ENCODE results near the gene SUPT3H. TPM values are rescaled to one million over a fixed set of nuclear protein-coding genes. Genes with fewer than 3 reads are reported as not detected.

SUPT3H gene
- total RNA-seq, 1 donor: 10.6 TPM

- DNase-seq (ENCODE audit: low read depth): peak; percentile 22
- no peak overlapping the region for H3K4me3 ChIP-seq (ENCODE audit: low read depth, low read length)
- no peak for TF ChIP-seq CTCF (IDR thresholded peaks at IDR 0.05; ENCODE audit: insufficient read depth, low read length)
These were observed 522.9 kb downstream of the SUPT3H start for GRCh38 chr6:44854712-44855443.

GRCh38 chr6:44851176-44851575 lies 526.6 kb downstream of the SUPT3H start:
- TF ChIP-seq CTCF (IDR thresholded peaks at IDR 0.05; ENCODE audit: insufficient read depth, low read length): no peak
- H3K4me3 ChIP-seq (ENCODE audit: low read depth, low read length): no peak overlapping the region
- peak; percentile 55 for DNase-seq (ENCODE audit: low read depth)

- H3K4me3 ChIP-seq (ENCODE audit: low read depth, low read length): no peak overlapping the region
- no peak for TF ChIP-seq CTCF (IDR thresholded peaks at IDR 0.05; ENCODE audit: insufficient read depth, low read length)
- DNase-seq (ENCODE audit: low read depth): no peak
These were observed 527.4 kb downstream of the SUPT3H start for GRCh38 chr6:44850312-44850711.

DNA sequence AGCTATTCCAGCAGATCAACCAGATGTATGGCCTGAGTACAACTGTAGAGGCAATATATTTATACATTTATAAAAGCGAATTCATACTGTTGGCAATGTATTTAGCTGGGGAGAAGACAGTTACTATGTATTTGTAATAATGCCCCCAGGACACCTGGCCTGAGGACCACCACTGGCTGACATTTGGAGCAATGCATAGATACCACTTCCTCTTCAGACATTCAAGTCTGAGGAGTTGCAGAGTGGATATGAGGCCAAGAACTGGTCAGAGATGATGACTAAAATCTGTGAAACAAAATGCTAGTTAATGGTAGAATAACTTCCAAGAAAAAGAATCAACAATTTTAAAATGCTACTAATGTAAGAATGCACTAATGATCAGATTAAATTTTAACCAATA lies 527.9 kb downstream of the SUPT3H start:
- no peak for DNase-seq (ENCODE audit: low read depth)
- no peak overlapping the region for H3K4me3 ChIP-seq (ENCODE audit: low read depth, low read length)
- TF ChIP-seq CTCF (IDR thresholded peaks at IDR 0.05; ENCODE audit: insufficient read depth, low read length): no peak

DNA sequence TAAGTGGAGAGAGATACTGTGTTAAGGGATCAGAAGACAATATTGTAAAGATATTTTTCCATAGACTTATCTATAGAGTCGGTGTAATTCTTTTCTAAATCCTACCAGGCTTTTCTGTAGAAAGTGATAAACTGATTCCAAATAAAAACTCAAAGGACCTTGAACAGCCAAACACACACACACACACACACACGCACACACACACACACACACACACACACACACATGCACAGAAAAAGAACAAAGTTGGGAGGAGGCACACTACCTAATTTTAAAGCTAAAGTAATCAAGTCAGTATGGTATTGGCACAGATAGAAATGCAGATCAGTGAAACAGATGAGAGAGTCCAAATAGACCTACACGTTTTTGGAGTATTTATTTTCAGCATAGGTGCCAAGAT lies 534.0 kb downstream of the SUPT3H start:
- DNase-seq (ENCODE audit: low read depth): no peak
- no peak overlapping the region for H3K4me3 ChIP-seq (ENCODE audit: low read depth, low read length)
- no peak for TF ChIP-seq CTCF (IDR thresholded peaks at IDR 0.05; ENCODE audit: insufficient read depth, low read length)

- TF ChIP-seq CTCF (IDR thresholded peaks at IDR 0.05; ENCODE audit: insufficient read depth, low read length): no peak
- DNase-seq (ENCODE audit: low read depth): no peak
These were observed 535.1 kb downstream of the SUPT3H start for GRCh38 chr6:44842616-44843015.

GRCh38 chr6:44841829-44842228 lies 535.9 kb downstream of the SUPT3H start:
- H3K4me3 ChIP-seq (ENCODE audit: low read depth, low read length): no peak overlapping the region
- no peak for DNase-seq (ENCODE audit: low read depth)
- TF ChIP-seq CTCF (IDR thresholded peaks at IDR 0.05; ENCODE audit: insufficient read depth, low read length): no peak

More at GRCh38 chr6:44842616-44843015, 535.1 kb downstream of the SUPT3H start:
- no peak overlapping the region for H3K4me3 ChIP-seq (ENCODE audit: low read depth, low read length)

Measured in fibroblast of the aortic adventitia (primary cell).